ENCODE measurements around the gene OR2C1.

Gene OR2C1

GRCh38 chr16:3355589-3355988, at the start of gene OR2C1:
Gene OR2C1 (plus strand): TSS chr16:3355889. CDS start chr16:3355941, 52 bp downstream.
- no peak within 1 kb of the TSS for H3K27ac ChIP-seq
- no peaks in the 10 kb centered on the region for H3K36me3 ChIP-seq (replicated peaks)
- H3K4me3 ChIP-seq (ENCODE audit: low read depth, low read length): no peak within 1 kb of the TSS
- TF ChIP-seq CTCF (IDR thresholded peaks at IDR 0.05; ENCODE audit: low read depth, low read length, missing control alignments): no peak
- in situ Hi-C loops (cut with HindIII; ENCODE audit: low pct_ligation_motif_present, low sequenced_read_pairs): no loop called here
- no peaks in the 10 kb centered on the region for H3K27me3 ChIP-seq (replicated peaks)
- DNase-seq: no peak

- H3K36me3 ChIP-seq (replicated peaks): peaks cover 9% of the 10 kb centered on the region
- H3K27ac ChIP-seq: no peak overlapping the region
- H3K4me3 ChIP-seq (ENCODE audit: low read depth, low read length): peak overlapping the region; percentile 66
- no peak for DNase-seq
- no peak for TF ChIP-seq CTCF (IDR thresholded peaks at IDR 0.05; ENCODE audit: low read depth, low read length, missing control alignments)
- in situ Hi-C loops (cut with HindIII; ENCODE audit: low pct_ligation_motif_present, low sequenced_read_pairs): no loop called here
- no peaks in the 10 kb centered on the region for H3K27me3 ChIP-seq (replicated peaks)
Observed at GRCh38 chr16:3306078-3306477, 49.6 kb upstream of the OR2C1 start.

- no peak overlapping the region for H3K27ac ChIP-seq
Observed at GRCh38 chr16:3311496-3311895, 44.2 kb upstream of the OR2C1 start.

GRCh38 chr16:3317315-3317999, 38.2 kb upstream of the OR2C1 start:
- no peak for DNase-seq
- H3K4me3 ChIP-seq (ENCODE audit: low read depth, low read length): no peak overlapping the region
- no peak overlapping the region for H3K27ac ChIP-seq
- TF ChIP-seq CTCF (IDR thresholded peaks at IDR 0.05; ENCODE audit: low read depth, low read length, missing control alignments): no peak
- H3K27me3 ChIP-seq (replicated peaks): no peaks in the 10 kb centered on the region
- in situ Hi-C loops (cut with HindIII; ENCODE audit: low pct_ligation_motif_present, low sequenced_read_pairs): no loop called here
- peaks cover 42% of the 10 kb centered on the region for H3K36me3 ChIP-seq (replicated peaks)

More at GRCh38 chr16:3311496-3311895, 44.2 kb upstream of the OR2C1 start:
- H3K36me3 ChIP-seq (replicated peaks): peaks cover 27% of the 10 kb centered on the region
- H3K4me3 ChIP-seq (ENCODE audit: low read depth, low read length): no peak overlapping the region
- in situ Hi-C loops (cut with HindIII; ENCODE audit: low pct_ligation_motif_present, low sequenced_read_pairs): no loop called here
- no peak for DNase-seq
- H3K27me3 ChIP-seq (replicated peaks): no peaks in the 10 kb centered on the region
- TF ChIP-seq CTCF (IDR thresholded peaks at IDR 0.05; ENCODE audit: low read depth, low read length, missing control alignments): no peak

GRCh38 chr16:3321816-3322215, 33.9 kb upstream of the OR2C1 start:
- Histone ChIP-seq H3K27me3 (replicated peaks) (no peaks in the 10 kb centered on the region), H3K36me3 (replicated peaks) (peaks cover 19% of the 10 kb centered on the region), H3K27ac (no peak overlapping the region), H3K4me3 (ENCODE audit: low read depth, low read length) (no peak overlapping the region)
- in situ Hi-C loops (cut with HindIII; ENCODE audit: low pct_ligation_motif_present, low sequenced_read_pairs): no loop called here
- TF ChIP-seq CTCF (IDR thresholded peaks at IDR 0.05; ENCODE audit: low read depth, low read length, missing control alignments): no peak
- no peak for DNase-seq

- TF ChIP-seq CTCF (IDR thresholded peaks at IDR 0.05; ENCODE audit: low read depth, low read length, missing control alignments): no peak
- H3K36me3 ChIP-seq (replicated peaks): no peaks in the 10 kb centered on the region
- in situ Hi-C loops (cut with HindIII; ENCODE audit: low pct_ligation_motif_present, low sequenced_read_pairs): no loop called here
- H3K27ac ChIP-seq: no peak overlapping the region
- no peak for DNase-seq
- no peaks in the 10 kb centered on the region for H3K27me3 ChIP-seq (replicated peaks)
- H3K4me3 ChIP-seq (ENCODE audit: low read depth, low read length): no peak overlapping the region
Observed at GRCh38 chr16:3327514-3327913, 28.2 kb upstream of the OR2C1 start.

All from brain microvascular endothelial cell (primary cell).